ENCODE measurements around the gene PKNOX2. TPM values are rescaled to one million over a fixed set of nuclear protein-coding genes. Genes with fewer than 3 reads are reported as not detected.
A peak's percentile ranks its signal among the peaks of the same experiment; 100 is the strongest.

Gene PKNOX2
- total and polyA plus RNA-seq, 4 donors: 3.1 to 10.6 (median 7.9) TPM

DNA sequence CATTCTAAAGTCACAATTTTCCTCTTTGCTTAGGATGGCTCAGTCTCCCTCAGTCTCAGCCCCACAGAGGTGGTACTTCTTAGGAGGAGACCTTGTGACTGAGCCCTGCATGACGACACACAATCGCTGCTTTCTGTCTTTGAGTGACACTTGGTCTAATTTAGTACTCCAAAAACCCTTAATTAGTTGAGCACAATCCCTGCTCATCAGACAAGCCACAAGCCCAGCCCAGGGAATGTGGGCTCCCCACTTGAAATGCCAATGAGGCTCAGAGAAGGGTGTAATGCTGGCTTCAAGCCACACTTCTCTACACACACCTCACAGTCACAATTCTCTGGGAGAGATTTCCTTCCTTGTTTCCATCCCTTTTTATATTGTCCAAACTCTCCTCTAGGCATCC is 229.7 kb downstream of the PKNOX2 start:
- ATAC-seq (ENCODE audit: insufficient read depth, low FRiP score): no peak
- no peak for DNase-seq
- TF ChIP-seq, protein P1, sequence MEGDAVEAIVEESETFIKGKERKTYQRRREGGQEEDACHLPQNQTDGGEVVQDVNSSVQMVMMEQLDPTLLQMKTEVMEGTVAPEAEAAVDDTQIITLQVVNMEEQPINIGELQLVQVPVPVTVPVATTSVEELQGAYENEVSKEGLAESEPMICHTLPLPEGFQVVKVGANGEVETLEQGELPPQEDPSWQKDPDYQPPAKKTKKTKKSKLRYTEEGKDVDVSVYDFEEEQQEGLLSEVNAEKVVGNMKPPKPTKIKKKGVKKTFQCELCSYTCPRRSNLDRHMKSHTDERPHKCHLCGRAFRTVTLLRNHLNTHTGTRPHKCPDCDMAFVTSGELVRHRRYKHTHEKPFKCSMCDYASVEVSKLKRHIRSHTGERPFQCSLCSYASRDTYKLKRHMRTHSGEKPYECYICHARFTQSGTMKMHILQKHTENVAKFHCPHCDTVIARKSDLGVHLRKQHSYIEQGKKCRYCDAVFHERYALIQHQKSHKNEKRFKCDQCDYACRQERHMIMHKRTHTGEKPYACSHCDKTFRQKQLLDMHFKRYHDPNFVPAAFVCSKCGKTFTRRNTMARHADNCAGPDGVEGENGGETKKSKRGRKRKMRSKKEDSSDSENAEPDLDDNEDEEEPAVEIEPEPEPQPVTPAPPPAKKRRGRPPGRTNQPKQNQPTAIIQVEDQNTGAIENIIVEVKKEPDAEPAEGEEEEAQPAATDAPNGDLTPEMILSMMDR (IDR thresholded peaks at IDR 0.05; ENCODE audit: control extremely low read depth, extremely low read depth): no peak

DNA sequence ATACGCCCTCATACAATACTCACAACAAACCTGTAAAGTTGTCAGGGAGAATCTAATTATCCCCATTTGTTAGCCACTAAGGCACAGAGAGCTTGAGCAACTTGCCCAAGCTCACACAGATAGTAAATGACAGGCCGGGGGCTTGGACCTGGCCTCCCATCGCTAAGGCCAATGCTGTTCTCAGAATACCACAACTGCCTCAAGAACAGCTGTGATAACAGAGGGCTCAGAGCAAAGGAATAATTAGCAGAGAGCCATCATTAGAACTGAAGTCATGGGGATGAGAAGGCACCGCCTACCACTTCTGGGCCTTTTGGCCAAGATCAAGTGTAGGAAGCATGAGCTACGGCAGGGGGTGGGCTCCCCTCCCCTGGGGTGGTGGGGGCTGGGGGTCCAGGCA is 232.9 kb downstream of the PKNOX2 start:
- Histone ChIP-seq H3K36me3 (ENCODE audit: control insufficient read depth in 4 of 4, insufficient read depth in 4 of 4, low read length in 4 of 4) (peaks cover 0 to 9% (median 1%) of the 10 kb centered on the region in 4 donors), H3K27ac (ENCODE audit: low read depth in 1 of 2, low read length in 1 of 2) (no peak overlapping the region), H3K27me3 (ENCODE audit: control insufficient read depth in 3 of 3, insufficient read depth in 3 of 3, low read length in 2 of 3) (no peaks in the 10 kb centered on the region), H3K9ac (ENCODE audit: insufficient read depth in 1 of 2, low read length in 2 of 2) (no peak overlapping the region), H3K4me1 (ENCODE audit: control insufficient read depth in 5 of 5, insufficient read depth in 5 of 5, low read length in 5 of 5) (peaks cover 0 to 13% (median 8%) of the 10 kb centered on the region in 5 donors), H3K9me3 (ENCODE audit: control insufficient read depth in 4 of 4, insufficient read depth in 3 of 4, low read length in 3 of 4) (peaks cover 0 to 3% (median 0%) of the 10 kb centered on the region in 4 donors), H3K4me3 (no peak overlapping the region)
- DNase-seq (no peak), ATAC-seq (ENCODE audit: insufficient read depth, low FRiP score) (no peak)
- 92 to 93% methylated on average over 5 of the region's 5 CpGs for WGBS, 2 donors
- TF ChIP-seq, protein P1 (IDR thresholded peaks at IDR 0.05; ENCODE audit: control extremely low read depth, extremely low read depth): no peak

More for the DNA sequence above, 229.7 kb downstream of the PKNOX2 start:
- H3K9ac ChIP-seq (ENCODE audit: insufficient read depth in 1 of 2, low read length in 2 of 2): no peak overlapping the region
- H3K27me3 ChIP-seq (ENCODE audit: control insufficient read depth in 3 of 3, insufficient read depth in 3 of 3, low read length in 2 of 3): no peaks in the 10 kb centered on the region
- peaks cover 0 to 9% (median 1%) of the 10 kb centered on the region in 4 donors for H3K36me3 ChIP-seq (ENCODE audit: control insufficient read depth in 4 of 4, insufficient read depth in 4 of 4, low read length in 4 of 4)
- 66 to 86% methylated on average over 2 of the region's 2 CpGs for WGBS, 2 donors
- H3K27ac ChIP-seq (ENCODE audit: low read depth in 1 of 2, low read length in 1 of 2): no peak overlapping the region
- H3K4me1 ChIP-seq (ENCODE audit: control insufficient read depth in 5 of 5, insufficient read depth in 5 of 5, low read length in 5 of 5): peaks cover 0 to 22% (median 4%) of the 10 kb centered on the region in 5 donors
- H3K4me3 ChIP-seq: no peak overlapping the region
- peaks cover 0 to 3% (median 0%) of the 10 kb centered on the region in 4 donors for H3K9me3 ChIP-seq (ENCODE audit: control insufficient read depth in 4 of 4, insufficient read depth in 3 of 4, low read length in 3 of 4)

DNA sequence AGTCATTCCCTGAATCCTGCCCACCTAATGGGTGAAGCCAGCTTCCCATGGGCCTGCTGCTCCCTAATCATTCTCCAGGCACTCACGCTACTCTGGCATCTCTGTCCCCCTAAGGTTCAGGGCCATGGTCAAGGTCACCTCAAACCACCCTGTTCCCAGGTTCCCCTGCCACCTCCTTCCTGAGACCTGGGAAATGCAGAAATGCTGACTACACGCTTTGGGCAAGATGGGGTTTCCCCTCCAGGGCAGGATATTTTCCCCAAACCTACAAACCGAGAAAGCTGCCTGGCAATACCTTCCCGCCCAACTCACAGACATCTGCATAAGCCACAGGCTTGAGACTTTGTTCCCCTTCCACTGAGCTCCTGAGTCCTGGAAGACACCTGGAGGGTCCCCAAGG is 233.9 kb downstream of the PKNOX2 start:
- peak overlapping the region in 1 of 2 donors; percentile 13 for H3K27ac ChIP-seq (ENCODE audit: low read depth in 1 of 2, low read length in 1 of 2)
- H3K4me1 ChIP-seq (ENCODE audit: control insufficient read depth in 5 of 5, insufficient read depth in 5 of 5, low read length in 5 of 5): peaks cover 0 to 13% (median 8%) of the 10 kb centered on the region in 5 donors
- no peak overlapping the region for H3K4me3 ChIP-seq
- ATAC-seq (ENCODE audit: insufficient read depth, low FRiP score): no peak
- TF ChIP-seq, protein P1 (IDR thresholded peaks at IDR 0.05; ENCODE audit: control extremely low read depth, extremely low read depth): no peak
- H3K9me3 ChIP-seq (ENCODE audit: control insufficient read depth in 4 of 4, insufficient read depth in 3 of 4, low read length in 3 of 4): peaks cover 0 to 3% (median 0%) of the 10 kb centered on the region in 4 donors
- WGBS, 2 donors: 74 to 87% methylated on average over 4 of the region's 4 CpGs
- no peak overlapping the region for H3K9ac ChIP-seq (ENCODE audit: insufficient read depth in 1 of 2, low read length in 2 of 2)
- no peaks in the 10 kb centered on the region for H3K27me3 ChIP-seq (ENCODE audit: control insufficient read depth in 3 of 3, insufficient read depth in 3 of 3, low read length in 2 of 3)
- DNase-seq: no peak
- peaks cover 0 to 9% (median 1%) of the 10 kb centered on the region in 4 donors for H3K36me3 ChIP-seq (ENCODE audit: control insufficient read depth in 4 of 4, insufficient read depth in 4 of 4, low read length in 4 of 4)

All from lung (tissue), 12 donors.